G401 (cell line): ENCODE measurements around the gene PHPT1. TPM values are rescaled to one million over a fixed set of nuclear protein-coding genes. Genes with fewer than 3 reads are reported as not detected.
A peak's percentile ranks its signal among the peaks of the same experiment; 100 is the strongest.
"Not testable (repeated sequence)": the region's sequence is repeated elsewhere in the genome, so short reads cannot be mapped to it uniquely, and the experiment has no call there.

Source experiments
- DNase-seq: peaks from one replicate; pipeline ENCODE4 v3.0.0-alpha.2; 2015; ENCODE audit warnings: low spot score
- in situ Hi-C: cut with HindIII; loops from 2 replicates; pipeline ENCODE4 v1.10.0; 2016; ENCODE audit warnings: low sequenced_read_pairs, mixed read lengths
- total RNA-seq: library from RNA; depleted of rRNA; stranded (reverse); fragments of >200 nt; shearing (Covaris generic); gene quantifications from 2 replicates; pipeline ENCODE4 v1.2.3, GENCODE V29; 2014

PHPT1 gene
- total RNA-seq, 1 experiment from 2014 or later, result 139 TPM

- peak; percentile 86 for DNase-seq
- in situ Hi-C loops, result no loop called here
Observed at GRCh38 chr9:136821826-136822544, 27.2 kb upstream of the PHPT1 start.

- in situ Hi-C loops, result no loop called here
- DNase-seq, result peak; percentile 89
Observed at GRCh38 chr9:136823136-136824046, 25.8 kb upstream of the PHPT1 start.

- in situ Hi-C loops, result no loop called here
- DNase-seq, result no peak
Observed at GRCh38 chr9:136824496-136825225, 24.5 kb upstream of the PHPT1 start.

GRCh38 chr9:136825295-136826187, 23.7 kb upstream of the PHPT1 start:
- in situ Hi-C loops, result no loop called here
- DNase-seq, result peak; percentile 54

- in situ Hi-C loops, result no loop called here
- no peak for DNase-seq
Observed at GRCh38 chr9:136826188-136826541, 23.0 kb upstream of the PHPT1 start.

GRCh38 chr9:136826703-136827582, 22.3 kb upstream of the PHPT1 start:
- in situ Hi-C loops, result no loop called here

GRCh38 chr9:136827794-136828473, 21.3 kb upstream of the PHPT1 start:
- DNase-seq, result no peak
- in situ Hi-C loops, result no loop called here

More at GRCh38 chr9:136826703-136827582, 22.3 kb upstream of the PHPT1 start:
- peak; percentile 71 for DNase-seq

- no peak for DNase-seq
- in situ Hi-C loops, result no loop called here
Observed at GRCh38 chr9:136828474-136829140, 20.6 kb upstream of the PHPT1 start.

- in situ Hi-C loops, result no loop called here
- DNase-seq, result no peak
Observed at GRCh38 chr9:136829412-136829811, 19.8 kb upstream of the PHPT1 start.

GRCh38 chr9:136829981-136830885, 19.0 kb upstream of the PHPT1 start:
- in situ Hi-C loops, result no loop called here
- peak; percentile 63 for DNase-seq

GRCh38 chr9:136831002-136831719, 18.0 kb upstream of the PHPT1 start:
- in situ Hi-C loops, result no loop called here
- no peak for DNase-seq

GRCh38 chr9:136831720-136832104, 17.5 kb upstream of the PHPT1 start:
- no peak for DNase-seq
- in situ Hi-C loops, result no loop called here

GRCh38 chr9:136832581-136832980, 16.6 kb upstream of the PHPT1 start:
- in situ Hi-C loops, result no loop called here
- DNase-seq, result no peak

- DNase-seq, in situ Hi-C loops: not testable (repeated sequence)
Observed at GRCh38 chr9:136833381-136834048, 15.7 kb upstream of the PHPT1 start.
